Left renal pelvis (tissue), 4 donors: ENCODE results near the gene UQCRC1. TPM values are rescaled to one million over a fixed set of nuclear protein-coding genes. Genes with fewer than 3 reads are reported as not detected.
"Not testable (repeated sequence)": the region's sequence is repeated elsewhere in the genome, so short reads cannot be mapped to it uniquely, and the experiment has no call there.

Experiments
- DNase-seq, 4 donors: peaks; one replicate each; pipeline ENCODE4 v3.0.0-alpha.2; 2013; ENCODE audit warnings: low read depth in 4 of 4, low spot score in 3 of 4
- polyA plus RNA-seq, 4 donors: library from polyadenylated mRNA; unstranded; fragments of 120-200 nt; gene quantifications; one replicate each; pipeline ENCODE4 v1.2.1, GENCODE V29; 2013; ENCODE audit not compliant: insufficient read length in 4 of 4

Gene UQCRC1
- polyA plus RNA-seq, 4 donors, result 124 to 300 (median 248) TPM

GRCh38 chr3:48556796-48557626 lies 52.4 kb downstream of the UQCRC1 start, which contains the start of gene PFKFB4:
PFKFB4 (minus strand) TSS chr3:48556803; CDS start chr3:48556777, 26 bp downstream.
- DNase-seq, result peak; percentile 96 to 99 (median 98)

GRCh38 chr3:48555949-48556795 lies 53.3 kb downstream of the UQCRC1 start:
- DNase-seq, result no peak

GRCh38 chr3:48555231-48555948 lies 54.1 kb downstream of the UQCRC1 start:
- no peak for DNase-seq

GRCh38 chr3:48553886-48554845 lies 55.3 kb downstream of the UQCRC1 start:
- DNase-seq, result no peak

GRCh38 chr3:48553361-48553760 lies 56.1 kb downstream of the UQCRC1 start:
- no peak for DNase-seq

- no peak for DNase-seq
These were observed 57.1 kb downstream of the UQCRC1 start for GRCh38 chr3:48552111-48552951.

GRCh38 chr3:48551651-48552050 lies 57.8 kb downstream of the UQCRC1 start:
- DNase-seq, result not testable (repeated sequence)

Other genes starting within 250 kb of the UQCRC1 start
- gene FBXW12, start 237.4 kb downstream of the UQCRC1 start, polyA plus RNA-seq, result under 1 TPM; 0.08 to 0.84 (median 0.50) TPM
- gene PLXNB1, start 179.6 kb downstream of the UQCRC1 start, polyA plus RNA-seq, result 100 to 1,000 TPM in 3 of 4 donors, 10 to 100 TPM in 1; 60.5 to 226 (median 169) TPM
- 10 to 100 TPM; 15.5 to 28.3 (median 24.3) TPM for gene CCDC51, start 169.5 kb downstream of the UQCRC1 start, polyA plus RNA-seq
- gene TMA7, start 169.4 kb downstream of the UQCRC1 start, polyA plus RNA-seq, result 100 to 1,000 TPM; 228 to 350 (median 273) TPM
- gene ATRIP, start 162.9 kb downstream of the UQCRC1 start, polyA plus RNA-seq, result 10 to 100 TPM; 13.1 to 16.4 (median 13.5) TPM
- gene SHISA5, start 105.5 kb downstream of the UQCRC1 start, polyA plus RNA-seq, result 100 to 1,000 TPM; 106 to 114 (median 109) TPM
- gene PFKFB4, start 52.8 kb downstream of the UQCRC1 start, polyA plus RNA-seq, result 1 to 10 TPM; 2.9 to 6.5 (median 5.5) TPM
- gene UCN2, start 45.9 kb downstream of the UQCRC1 start, polyA plus RNA-seq, result under 1 TPM; 0.22 to 0.64 (median 0.52) TPM
- gene COL7A1, start 14.3 kb downstream of the UQCRC1 start, polyA plus RNA-seq, result 10 to 100 TPM; 13.3 to 28.7 (median 14.2) TPM
- gene TMEM89, start 12.1 kb upstream of the UQCRC1 start, polyA plus RNA-seq, result not detected
- 10 to 100 TPM; 10.7 to 33.1 (median 23.9) TPM for gene SLC26A6, start 25.8 kb upstream of the UQCRC1 start, polyA plus RNA-seq
- 1 to 10 TPM in 3 of 4 donors, under 1 TPM in 1; 0.67 to 1.3 (median 1.2) TPM for gene CELSR3, start 53.2 kb upstream of the UQCRC1 start, polyA plus RNA-seq
- gene NCKIPSD, start 76.3 kb upstream of the UQCRC1 start, polyA plus RNA-seq, result 10 to 100 TPM; 12.0 to 23.1 (median 17.5) TPM
- gene IP6K2, start 107.6 kb upstream of the UQCRC1 start, polyA plus RNA-seq, result 100 to 1,000 TPM; 159 to 304 (median 204) TPM
- gene PRKAR2A, start 238.2 kb upstream of the UQCRC1 start, polyA plus RNA-seq, result 10 to 100 TPM; 31.6 to 50.0 (median 40.4) TPM